HG03280 (cell line): ENCODE measurements around the gene ARHGAP19.
A peak's percentile ranks its signal among the peaks of the same experiment; 100 is the strongest.

Experiments
- ATAC-seq: cut with Tn5 transposase; IDR thresholded peaks from one replicate; pipeline ENCODE4 v1.9.1; 2021; ENCODE audit warnings: mild to moderate bottlenecking, moderate library complexity; ENCODE audit not compliant: unreplicated experiment

The ARHGAP19 gene

GRCh38 chr10:97196223-97197029 is 96.0 kb downstream of the ARHGAP19 start:
- ATAC-seq: peak; percentile 67

GRCh38 chr10:97195706-97196222 is 96.7 kb downstream of the ARHGAP19 start:
- no peak for ATAC-seq

GRCh38 chr10:97192952-97193435 is 99.4 kb downstream of the ARHGAP19 start:
- no peak for ATAC-seq

DNA sequence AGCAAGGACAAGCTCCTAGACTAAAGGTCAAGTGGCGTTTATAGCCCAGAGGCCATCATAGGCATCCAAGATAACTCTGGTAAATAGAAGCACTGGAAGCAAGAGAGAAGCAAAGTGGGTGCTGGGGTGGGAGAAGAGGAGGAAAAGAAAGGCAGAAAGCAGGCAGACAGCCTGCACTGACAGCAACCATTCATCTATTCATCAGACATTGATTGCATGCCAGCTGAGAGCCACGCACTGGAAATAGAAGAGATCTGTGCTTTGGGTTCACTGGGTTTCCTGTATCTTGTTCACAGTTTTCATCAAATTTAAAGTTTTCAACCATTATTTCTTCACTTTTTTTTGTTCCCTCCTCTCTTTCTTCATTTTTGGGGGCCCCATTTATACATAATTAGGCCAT is 102.0 kb downstream of the ARHGAP19 start:
- ATAC-seq: no peak

- no peak for ATAC-seq
Observed at GRCh38 chr10:97188261-97188711, 104.2 kb downstream of the ARHGAP19 start.

DNA sequence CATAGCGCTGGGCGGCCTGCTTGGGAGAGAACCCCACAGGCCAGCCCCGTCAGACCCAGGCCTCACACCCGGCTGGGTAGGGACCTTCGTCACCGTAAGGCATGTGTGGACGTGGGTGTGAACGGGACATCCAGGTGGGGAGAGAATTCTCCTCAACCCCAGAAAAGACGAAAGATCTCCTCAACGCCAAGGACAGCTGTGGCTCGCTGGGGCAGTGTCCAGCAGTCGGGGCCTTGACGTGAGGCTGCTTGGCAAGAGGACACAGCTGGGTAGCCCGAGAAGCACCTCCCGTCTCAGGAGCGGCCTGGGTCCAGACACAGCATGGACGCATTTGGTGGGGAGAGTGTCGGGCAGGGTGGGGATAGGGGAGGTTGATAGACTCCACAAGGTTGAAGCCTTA is 105.5 kb downstream of the ARHGAP19 start:
- no peak for ATAC-seq

DNA sequence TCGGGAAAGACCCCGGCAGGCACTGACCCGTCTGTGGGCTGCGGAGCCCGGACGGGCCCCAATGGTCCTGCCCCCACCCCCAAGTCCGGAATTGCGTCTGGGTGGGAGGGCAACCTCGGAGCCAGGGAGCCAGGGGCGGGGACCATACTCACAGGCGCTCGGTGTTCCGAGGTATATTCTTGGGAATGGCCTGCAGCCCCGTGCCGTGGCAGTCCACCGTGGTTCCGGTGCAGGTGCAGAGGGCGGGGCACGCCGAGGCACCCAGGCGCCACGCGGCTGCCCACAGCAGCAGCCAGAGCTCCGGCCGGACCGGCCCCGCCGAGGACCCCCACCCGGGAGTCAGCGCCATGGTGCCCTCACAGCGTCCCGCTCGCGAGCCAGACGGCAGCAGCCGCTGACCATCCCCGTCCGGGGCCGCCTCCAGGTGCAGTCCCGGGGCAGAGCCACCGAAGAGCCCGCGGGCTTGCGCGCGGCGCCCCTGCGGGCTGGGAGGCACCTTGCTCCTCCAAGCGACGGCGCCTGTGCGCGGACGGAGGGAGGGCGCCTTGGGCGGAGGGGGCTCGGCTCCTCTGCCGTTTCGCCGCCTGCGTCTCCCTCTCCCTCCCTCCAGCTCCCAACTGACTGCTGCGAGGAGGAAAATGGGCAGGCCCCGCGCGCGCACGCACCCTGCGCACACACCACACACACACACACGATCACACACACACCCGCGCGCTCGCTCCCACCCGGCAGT is 106.9 kb downstream of the ARHGAP19 start, which contains the start of gene SLIT1:
TSS of gene SLIT1 (minus strand) at position 634 of the 733 bp plus-strand sequence. CDS start at position 349, 285 bp downstream.
- ATAC-seq: no peak

GRCh38 chr10:97184971-97185325 is 107.5 kb downstream of the ARHGAP19 start:
- ATAC-seq: no peak

DNA sequence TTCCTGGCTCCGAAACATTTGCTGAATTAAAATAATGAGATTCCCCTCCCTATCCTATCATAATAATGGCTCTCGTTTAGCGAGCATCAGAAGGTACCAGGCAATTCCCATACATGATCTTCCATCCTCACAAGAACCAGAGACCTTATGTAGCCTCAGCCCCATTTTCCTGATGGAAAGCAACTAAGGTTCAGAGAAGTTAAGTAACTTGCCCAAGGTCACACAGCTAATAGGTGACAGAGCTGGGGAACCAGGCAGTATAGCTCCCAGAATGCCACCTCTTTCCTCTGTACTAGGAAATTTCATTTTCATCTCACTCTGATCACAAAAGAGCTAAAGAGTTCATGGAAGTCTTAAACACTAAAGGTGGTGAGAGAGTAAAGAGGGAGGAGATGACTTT is 109.1 kb downstream of the ARHGAP19 start:
- ATAC-seq: no peak

DNA sequence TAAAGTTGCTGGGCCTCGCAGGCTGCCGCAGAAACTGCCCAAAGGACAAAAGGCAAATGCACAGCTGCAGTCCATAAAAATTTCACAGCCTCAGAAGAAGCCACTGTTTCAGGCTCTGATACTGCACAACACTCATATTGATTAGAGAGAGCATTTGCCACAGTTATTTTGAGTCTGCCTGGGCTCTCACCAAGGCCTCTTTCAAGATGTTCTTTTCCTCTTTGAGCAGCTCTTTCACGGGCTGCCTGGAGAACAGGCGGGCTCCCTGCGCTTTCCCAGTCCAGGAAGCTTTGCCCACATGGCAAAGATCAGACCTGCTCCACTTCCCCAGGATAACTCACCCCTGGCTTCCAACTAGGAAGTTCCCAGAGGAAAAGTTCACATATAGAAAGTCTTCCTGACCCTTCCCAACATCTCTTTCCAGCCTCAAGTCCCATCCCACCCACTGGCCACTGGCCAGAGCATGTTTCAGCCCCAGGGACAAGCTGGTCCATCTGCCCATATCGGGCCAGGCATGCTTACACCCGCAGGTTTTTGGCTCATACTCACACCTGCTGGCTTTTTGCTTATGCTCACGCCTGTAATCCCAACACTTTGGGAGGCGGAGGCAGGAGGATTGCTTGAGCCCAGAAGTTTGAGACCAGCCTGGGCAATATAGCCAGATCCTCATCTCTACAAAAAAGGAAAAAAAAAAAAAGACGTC is 110.0 kb downstream of the ARHGAP19 start:
- no peak for ATAC-seq

DNA sequence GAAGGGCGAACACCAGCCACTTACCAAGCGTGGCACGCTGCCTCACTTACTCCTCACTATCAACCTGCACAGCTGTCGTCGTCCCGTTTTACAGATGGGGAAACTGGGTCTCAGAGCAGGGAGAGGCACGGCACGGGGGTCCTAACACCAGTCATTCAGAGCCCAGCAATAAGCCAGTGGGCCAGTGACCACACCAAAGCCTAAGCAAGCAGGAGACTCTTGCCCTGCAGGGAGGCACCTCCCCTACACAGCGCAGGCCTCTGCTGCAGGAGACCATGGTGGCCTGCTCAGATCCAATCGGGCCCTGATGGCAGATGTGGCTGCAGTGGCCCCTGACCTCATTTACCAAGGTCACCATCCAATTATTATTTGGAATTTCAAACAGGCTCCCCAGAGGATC is 111.5 kb downstream of the ARHGAP19 start:
- ATAC-seq: no peak

GRCh38 chr10:97180363-97180755 is 112.1 kb downstream of the ARHGAP19 start:
- no peak for ATAC-seq

GRCh38 chr10:97179731-97180362 is 112.6 kb downstream of the ARHGAP19 start:
- no peak for ATAC-seq

DNA sequence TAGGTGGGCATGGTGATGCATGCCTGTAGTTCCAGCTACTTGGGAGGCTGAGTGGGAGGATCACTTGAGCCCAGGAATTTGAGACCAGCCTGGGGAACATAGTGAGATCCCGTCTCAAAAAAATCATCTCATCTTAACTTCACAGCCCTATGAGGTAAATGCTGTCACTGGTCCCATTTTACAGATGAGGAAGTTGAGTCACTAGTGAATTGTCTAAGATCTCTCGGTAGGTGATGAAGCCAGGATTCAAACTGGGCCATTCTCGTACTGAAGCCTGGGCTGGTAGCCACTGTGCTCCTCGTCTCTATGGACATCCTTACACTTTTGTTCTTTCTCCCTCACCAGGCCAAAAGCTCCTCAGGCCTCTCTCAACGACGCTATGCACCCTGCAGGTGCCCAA is 113.1 kb downstream of the ARHGAP19 start:
- no peak for ATAC-seq

GRCh38 chr10:97178074-97178473 is 114.4 kb downstream of the ARHGAP19 start:
- no peak for ATAC-seq

GRCh38 chr10:97176226-97176625 is 116.2 kb downstream of the ARHGAP19 start:
- no peak for ATAC-seq

DNA sequence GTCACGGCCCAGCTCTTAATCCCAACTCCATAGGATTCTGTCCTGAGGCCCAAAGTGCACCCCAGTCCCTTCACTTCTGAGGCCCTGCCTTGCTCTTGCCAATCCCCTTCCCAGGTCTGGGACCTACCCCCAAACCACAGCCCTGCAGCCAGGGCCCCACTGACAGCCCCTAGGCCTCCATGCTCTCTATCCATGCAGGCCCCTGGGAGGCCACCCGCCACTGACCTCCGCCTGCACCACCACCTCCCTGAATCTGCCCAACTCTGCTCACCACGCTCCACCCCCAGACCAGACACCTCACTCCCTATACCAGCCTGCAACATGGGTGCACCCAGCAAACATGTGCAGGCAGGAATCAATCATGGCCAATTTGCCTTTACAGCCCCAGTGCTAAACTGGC is 116.9 kb downstream of the ARHGAP19 start:
- no peak for ATAC-seq

GRCh38 chr10:97174941-97175340 is 117.5 kb downstream of the ARHGAP19 start:
- no peak for ATAC-seq

DNA sequence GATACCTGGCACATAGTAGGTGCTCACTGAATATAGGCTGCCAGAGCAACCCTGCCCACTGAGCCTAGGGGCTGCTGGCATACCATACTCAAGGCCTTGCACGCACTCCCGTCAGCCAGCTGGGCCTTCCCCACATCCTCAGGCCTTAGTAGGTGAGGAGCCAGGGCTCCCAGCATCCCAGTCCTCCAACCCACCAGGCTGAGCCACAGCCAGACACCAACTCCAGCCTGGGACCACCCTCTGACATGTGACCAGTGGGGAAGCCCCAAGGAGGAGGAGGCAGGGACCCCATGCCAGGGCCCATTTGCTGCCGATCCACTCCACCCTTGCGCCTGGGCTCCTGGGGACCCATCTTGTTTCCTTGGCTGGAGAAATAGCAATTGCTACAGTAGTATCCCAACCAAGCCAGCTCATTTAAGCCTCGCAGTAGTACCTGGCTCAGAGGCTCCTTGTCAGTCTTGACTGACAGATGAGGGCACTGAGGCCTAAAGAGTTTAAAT is 118.1 kb downstream of the ARHGAP19 start:
- ATAC-seq: no peak

DNA sequence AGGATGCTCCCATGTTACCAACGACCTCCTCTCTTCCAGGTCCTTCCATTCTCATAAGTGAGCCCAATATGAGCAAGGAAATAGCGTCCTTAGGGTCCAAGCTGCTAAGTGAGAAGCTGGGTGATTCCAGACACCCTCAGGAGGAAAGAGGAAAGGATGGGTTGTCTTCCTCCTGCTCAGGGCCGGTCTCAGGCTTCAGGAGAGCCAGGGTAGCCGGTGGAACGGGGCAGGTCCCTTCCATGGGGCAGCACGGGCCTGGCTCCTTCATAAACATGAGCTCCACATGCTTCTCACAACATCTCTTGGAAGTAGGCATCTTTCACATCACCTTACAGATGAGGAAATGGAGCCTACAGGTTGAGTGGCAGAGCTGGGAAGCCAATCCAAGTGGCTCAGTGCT is 119.4 kb downstream of the ARHGAP19 start:
- ATAC-seq: no peak
